ENCODE measurements around the gene FBXO11.
"Not testable (repeated sequence)": the region's sequence is repeated elsewhere in the genome, so short reads cannot be mapped to it uniquely, and the experiment has no call there.

Gene FBXO11

DNA sequence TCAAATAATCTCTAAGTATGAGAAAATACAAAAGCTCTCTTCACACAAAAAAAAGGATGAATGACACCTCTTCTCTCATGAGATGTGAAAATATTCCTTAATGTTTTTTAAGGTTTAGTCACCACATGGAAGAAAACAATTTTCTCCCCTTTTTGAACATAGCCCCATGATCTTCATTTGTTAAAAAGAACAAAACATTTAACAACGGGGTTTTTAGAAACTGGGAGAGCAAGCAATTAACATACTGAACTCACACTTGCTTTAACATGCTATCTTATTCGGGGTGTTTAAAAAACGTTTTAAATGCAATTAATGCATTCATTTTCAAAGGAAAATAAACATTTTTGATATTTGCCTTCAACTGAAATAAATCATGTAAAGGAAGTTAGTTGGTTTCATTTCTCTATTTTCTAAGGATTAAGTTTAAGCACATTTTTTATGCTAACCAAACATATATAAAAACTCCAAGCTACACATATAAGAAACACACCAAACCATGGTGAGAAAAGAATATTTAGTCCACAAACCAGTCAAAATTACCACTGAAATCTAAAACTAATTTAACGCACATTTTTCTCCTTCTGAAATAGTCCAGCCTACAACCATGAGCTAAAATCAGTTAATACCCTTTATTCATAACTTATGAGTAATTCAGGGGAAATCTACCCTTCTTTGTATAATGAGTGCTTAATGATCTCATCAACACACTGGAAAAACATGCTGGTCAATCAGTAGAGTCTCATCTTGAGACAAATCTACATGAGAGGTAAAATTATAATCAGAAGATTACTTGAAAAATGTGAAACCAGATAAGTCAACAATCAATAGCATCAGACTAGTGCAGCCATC lies 8.2 kb downstream of the FBXO11 start:
- DNase-seq, result no peak

DNA sequence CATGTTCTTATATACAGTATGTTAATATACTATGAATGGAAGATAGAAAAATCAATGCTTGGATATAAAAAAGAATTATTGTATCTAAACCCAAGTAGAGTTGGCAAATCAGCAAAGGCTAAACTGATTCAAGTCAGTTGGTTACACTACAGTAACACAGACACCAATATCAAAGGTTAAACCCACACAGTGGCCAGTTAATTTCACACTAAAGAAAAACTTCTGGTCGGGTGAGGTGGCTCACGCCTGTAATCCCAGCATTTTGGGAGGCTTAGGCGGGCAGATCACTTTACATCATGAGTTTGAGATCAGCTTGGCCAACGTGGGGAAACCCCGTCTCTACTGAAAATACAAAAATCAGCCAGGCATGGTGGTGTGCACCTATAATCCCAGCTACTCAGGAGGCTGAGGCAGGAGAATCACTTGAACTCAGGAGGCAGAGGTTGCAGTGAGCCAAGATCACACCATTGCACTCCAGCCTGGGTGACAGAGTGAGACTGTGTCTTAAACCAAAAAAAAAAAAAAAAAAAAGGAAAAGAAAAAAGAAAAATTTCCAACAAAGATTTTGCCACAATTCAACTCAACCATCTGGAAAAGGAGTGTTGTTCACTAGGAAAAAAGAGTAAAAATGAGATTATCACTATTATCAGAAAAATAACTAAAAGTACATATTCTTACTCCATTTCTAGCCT lies 9.0 kb downstream of the FBXO11 start:
- DNase-seq, result not testable (repeated sequence)

DNA sequence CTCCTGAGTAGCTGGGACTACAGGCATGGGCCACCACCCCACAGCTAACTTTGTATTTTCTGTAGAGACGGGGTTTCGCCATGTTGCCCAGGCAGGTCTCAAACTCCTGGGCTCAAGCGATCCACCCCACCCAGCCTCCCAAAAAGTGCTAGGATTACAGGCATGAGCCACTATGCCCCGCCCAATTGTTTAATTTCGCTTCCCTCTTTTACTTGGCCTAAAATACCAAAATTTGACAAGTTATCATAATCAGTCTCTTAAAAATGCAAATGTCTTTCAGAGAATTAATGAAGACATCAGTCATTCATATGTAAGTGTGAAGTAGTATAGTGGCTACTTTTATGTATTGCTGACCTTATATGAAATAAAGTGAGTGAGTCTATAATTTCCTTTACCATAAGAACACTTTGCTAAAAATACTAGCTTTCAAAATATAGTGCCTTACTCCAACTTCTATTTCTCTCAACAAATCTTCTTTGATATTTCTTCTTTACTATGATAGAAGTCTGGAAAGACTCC lies 9.8 kb downstream of the FBXO11 start:
- no peak for DNase-seq

DNA sequence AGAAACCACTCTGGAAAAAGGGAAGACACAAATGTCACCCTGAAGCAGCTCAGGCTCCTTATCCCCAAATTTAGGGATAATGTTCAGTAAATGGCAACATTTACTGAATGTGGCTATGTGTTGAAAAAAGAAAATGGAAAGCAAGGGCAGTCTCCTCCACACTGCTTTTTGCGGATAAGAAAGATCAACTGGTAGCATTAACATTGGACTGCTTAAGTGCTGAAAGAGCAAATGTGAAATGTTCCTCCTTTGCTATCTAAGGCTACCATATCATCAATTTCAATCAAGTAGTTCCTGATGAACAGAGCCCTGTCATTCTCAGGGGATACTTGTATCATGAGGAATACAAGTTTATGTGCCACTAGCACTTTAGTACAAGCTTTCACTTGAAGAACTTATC lies 12.5 kb downstream of the FBXO11 start:
- DNase-seq, result no peak

DNA sequence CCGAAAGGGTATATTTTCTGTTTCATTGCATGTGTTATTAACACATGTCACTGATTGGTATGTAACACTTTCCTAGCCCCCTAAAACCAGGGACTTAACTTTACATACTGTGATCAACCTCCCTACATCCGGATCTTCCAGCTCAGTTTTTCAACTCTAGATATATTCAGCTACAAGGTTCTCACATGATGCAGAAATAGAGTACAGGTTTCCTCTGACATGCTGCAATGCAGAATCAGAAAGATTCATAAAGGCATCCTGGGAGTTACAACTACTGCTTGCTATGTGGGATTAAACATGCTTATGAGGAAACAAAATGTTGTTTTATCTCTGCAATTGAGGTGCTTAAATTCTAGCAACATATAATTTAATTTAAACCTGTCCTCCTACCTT lies 14.0 kb downstream of the FBXO11 start:
- no peak for DNase-seq

DNA sequence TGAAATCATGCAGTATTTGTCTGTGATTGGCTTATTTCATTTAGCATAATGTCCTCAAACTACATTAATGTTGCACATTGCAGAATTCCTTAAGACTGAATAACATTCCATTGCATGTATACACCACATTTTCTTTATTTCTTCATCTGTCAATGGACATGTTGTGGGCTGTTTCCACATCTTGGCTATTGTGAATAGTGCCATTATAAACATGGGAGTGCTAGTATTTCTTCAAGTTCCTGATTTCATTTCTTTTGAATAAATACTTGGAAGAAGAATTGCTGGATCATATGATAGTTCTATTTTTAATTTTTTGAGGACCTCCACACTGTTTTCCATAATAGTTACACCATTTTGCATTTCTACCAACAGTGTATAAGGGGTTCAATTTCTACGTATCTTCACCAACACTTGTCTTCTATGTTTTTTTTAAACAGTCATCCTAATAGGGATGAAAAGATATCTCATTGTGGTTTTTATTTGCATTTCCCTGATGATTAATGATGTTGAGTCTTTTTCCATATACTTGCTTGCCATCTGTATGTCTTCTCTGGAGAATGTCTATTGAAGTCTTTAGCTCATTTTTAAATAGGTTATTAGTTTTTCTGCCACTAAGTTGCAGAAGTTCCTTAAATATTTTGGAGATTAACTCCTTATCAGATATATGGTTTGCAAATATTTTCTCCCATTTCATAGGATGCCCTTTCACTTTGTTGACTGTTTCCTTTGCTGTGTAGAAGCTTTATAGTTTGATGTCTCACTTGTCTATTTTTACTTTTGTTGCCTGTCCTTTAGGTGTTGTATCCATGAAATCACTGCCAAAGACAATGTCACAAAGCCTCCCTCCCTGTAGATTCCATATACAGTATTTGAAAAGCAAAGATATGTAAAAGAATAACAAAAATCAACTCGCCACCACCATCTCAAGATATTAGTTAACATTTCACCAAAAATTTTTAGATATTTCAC lies 14.6 kb downstream of the FBXO11 start:
- DNase-seq, result no peak

DNA sequence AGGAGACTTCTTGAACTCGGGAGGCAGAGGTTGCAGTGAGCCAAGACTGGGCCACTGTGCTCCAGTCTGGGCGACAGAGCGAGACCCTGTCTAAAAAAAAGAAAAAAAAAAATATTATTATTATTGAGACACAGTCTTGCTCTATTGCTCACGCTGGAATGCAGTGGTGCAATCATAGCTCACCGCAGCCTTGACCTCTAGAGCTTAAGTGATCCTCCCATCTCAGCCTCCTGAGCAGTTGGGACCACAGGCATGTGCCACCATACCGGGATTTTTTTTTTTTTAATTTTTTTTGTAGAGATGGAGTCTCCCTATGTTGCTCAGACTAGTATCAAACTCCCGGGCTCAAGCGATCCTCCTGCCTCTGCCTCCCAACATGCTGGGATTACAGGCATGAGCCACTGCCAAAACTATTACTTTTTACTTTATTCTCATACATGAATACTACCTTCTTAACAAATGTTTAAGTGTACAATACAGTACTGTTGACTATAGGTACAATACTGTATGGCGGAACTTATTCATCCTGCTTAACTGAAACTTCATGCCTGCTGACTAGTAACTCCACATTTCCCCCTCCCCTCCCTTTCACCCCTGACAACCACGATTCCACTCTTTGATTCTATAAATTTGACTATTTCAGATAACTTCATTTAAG lies 15.5 kb downstream of the FBXO11 start:
- no peak for DNase-seq

DNA sequence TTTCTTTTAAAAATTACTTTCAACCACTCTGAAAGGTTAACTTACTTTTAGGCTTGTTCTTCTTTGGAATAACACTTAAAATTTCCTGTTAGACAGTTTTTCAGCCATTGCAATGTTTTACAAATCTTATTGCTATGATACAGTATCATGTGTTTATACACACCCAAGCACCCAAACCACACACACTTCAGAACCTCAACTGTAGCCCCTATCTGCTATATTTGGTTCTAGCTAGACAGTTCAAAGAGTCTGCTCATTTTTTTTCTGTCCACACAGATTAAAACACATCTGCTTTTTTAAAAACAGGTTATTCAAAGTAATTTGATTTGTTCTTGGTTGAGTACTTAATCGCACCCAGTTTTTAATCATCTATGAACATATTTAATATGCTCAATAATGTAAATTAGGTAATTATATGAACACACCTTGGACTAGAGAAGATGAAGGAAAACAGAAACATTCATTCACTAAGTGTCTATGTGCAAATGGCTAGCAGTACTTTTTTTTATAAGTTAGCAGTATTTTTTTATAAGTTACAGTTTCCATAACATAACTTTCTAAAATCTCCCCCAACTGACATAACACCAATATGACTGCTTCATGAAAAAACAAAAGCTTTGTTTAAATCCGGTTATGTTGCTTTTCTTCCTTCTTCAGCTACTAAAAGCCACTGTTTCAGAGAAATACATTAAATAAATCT lies 17.6 kb downstream of the FBXO11 start:
- DNase-seq, result no peak

DNA sequence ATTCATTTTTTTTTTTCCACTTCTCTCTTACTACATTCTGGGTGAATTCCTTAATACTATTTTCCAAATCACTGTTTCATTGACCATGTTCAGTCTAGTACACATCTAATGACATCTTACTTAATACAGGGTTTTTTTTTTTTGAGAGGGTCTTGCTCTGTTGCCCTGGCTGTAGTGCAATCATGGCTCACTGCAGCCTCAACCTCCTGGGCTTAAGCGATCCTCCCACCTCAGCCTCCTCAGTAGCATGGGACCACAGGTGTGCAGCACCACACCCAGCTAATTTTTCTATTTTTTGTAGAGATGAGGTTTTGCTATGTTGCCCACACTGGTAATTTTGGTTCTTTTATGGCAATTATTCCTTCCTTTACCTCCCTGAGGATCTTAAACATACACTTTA lies 29.4 kb downstream of the FBXO11 start:
- DNase-seq, result no peak

DNA sequence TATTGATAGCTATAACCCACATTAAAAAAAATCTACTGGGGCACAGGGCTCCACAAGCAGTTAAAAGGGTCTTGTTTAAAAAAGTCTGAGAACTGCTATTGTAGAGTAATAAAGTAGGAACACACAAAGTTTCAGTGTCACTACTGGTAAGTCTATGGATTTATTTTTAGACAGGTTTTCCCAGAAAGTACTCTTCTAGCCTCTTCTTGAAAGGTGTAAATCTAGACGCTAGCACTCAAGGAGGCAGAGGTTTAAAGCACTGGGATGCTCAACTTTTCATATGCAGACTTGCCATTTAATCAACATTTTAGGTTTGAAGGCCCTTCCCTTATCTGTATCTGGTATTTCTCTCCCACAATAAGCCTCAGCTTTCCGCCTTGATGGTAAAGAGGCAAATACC lies 33.4 kb downstream of the FBXO11 start:
- no peak for DNase-seq

DNA sequence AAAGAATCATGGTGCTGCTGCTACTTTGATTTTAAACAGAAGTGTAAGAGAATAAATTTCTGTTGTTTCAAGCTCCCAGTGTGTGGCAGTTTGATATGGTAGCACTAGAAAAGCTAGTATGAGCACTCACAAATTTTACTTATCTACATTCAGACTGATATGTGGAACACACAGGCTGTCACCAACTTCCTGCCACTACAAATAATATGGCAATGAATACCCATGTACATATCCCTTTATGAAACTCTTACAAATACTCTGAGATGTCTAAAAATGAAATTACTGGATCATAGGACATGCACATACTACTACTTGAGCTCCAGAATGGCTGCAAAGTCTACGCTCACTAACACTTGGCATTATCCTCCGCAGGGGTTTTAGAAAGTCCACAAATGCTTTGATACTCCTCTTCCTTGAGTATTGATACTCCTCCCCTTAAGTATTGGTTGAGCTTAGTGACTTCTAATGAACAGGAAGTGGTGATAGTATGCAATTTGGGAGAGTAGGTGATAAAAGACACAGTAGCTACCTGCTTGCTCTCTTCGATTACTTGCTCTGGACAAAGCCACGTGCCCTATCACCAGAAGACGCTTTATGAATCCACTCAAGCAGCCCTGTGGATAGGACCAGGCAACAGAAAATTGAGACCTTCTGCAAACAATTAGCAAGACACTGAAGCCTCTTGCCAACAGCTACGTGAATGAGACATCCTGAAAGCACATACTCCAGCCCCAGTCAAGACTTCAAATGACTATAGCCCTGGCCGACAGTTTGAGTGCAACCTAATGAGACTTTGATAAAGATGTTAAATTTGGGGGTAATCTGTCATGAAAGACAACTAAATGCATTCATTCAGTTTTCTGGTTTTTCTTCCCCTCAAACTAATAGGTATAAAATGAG lies 35.4 kb downstream of the FBXO11 start:
- DNase-seq, result no peak

DNA sequence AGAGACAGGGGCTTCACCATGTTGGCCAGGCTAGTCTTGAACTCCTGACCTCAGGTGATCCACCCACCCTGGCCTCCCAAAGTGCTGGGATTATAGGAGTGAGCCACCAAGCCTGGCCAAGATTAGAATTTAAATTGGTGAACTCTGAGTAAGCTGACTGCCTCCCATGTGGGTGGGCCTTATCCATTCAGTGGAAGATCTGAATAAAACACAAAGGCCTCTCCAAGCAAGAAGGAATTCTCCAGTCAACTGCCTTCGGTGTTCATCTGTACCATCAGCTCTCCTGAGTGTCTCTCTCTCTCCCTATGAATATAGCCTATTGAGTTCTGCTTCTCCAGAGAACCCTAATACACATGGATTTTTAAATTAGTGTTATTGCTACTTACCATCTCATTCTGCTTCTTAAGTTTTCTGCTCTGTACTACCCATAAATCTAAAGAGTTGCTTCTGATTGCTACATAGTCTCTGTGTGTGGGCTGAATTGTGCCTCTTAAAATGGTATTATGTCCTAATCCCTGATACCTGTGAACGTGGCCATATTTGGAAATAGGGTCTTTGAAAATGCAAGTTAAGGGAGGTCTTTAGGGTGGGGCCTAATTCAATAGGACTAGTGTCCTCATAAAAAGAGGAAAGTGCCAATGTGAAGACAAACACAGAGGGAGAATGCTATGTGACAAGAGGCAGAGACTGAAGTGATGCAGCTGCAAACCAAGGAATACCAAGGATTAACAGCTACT lies 36.3 kb downstream of the FBXO11 start:
- DNase-seq, result no peak

DNA sequence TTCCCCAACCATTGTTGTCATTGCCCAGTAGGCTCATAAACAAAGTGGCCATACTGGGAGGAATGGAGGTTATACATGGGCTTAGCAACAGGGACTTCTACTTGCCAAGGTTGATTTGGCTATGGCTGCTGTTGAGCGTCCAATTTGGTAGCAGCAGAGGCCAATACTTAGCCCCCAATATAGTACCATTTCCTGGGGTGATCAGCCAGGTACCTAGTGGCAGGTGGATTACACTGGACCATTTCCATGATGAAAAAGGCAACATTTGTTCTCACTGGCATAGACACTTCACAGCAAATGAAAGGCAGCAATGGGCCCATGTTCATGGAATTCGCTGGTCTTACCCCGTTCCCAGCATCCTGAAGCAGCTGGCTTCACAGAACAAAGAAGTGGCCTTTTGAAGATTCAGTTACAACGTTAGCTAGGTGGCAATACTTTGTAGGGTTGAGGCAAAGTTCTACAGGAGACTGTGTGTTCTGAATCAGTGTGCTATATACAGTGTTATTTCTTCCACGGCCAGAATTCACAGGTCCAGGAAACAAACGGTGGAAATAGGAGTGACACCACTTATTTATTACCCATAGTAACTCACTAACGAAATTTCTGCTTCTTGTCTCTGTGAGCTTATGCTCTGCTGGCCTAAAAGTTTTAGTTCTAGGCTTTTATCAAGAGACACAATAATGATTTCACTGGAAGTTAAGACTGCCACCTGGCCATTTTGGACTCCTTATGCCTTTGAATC lies 37.5 kb downstream of the FBXO11 start:
- no peak for DNase-seq

DNA sequence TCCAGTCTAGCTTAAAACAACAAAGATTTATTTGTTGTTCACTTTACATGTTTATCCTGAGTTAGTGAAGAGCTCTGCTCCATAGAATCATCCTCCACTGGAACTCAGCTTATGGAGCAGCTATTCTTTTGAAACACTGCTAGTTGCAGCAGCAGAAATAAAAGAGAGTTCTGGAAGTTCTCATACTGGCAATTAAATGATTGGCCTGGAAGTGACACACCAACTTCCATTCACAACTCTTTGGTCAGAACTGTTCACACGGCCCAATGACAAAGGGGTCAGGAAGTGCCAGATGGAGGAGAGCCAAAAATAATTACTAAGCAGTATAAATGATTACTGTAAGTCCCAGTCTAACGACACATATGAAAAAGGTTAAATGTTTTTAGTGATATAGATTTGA lies 39.1 kb downstream of the FBXO11 start:
- DNase-seq, result no peak

DNA sequence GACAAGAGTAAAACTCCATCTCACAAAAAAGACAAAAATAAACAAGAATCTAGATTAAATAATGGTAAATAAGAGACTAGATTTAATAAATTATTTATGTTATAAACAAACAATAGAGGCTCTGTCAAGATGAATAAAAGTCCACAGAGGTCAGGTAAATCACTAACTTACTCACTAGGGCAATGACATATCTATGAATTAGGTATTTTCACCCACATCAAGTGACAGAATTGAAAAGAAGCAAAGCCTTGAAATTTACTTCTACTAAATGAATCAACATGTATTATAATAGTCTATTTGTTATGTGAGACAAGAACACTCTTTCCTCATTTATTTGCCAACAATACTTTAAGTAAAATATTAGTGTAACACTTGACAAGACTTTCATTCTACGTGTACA lies 41.7 kb downstream of the FBXO11 start:
- DNase-seq, result no peak

DNA sequence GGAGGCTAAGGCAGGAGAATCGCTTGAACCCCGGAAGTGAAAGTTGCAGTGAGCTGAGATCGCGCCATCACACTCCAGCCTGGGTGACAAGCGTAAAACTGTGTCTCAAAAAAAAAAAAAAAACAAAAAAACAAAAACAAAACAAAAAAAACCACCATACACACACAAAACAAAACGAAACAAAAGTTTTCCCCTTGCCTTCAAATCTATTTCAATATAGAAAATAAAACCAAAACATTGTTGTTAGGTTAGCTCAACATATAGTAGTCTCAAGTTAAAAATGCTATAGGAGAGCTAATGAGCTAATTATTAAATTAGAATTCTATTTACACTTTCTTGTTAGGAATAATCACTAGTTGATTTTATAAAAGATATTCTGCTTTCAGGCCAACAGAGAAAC lies 43.3 kb downstream of the FBXO11 start:
- DNase-seq, result no peak

DNA sequence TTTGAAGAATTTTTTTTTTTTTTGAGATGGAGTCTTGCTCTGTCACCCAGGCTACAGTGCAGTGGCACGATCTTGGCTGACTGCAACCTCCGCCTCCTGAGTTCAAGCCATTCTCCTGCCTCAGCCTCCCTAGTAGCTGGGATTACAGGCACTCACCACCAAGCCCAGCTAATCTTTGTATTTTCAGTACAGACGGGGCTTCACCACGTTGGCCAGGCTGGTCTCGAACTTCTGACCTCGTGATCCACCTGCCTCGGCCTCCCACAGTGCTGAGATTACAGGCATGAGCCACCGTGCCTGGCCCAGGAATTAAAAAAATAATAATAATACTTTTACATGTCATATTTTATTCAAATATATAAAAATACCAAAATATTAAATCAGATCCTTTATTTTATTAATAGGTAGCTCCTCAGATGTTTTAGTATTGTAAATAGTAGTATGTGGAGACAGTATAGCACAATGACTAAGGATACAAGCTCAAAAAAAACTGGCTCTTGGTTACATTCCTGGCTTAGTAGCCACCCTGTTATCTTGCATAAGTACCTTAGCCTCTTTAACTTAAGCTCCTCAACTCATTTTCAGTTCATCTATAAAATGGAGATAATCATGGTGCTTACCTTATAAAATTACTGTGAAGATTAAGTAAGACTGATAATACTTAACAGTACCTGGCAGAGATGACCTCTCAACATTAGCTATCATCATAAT lies 53.1 kb downstream of the FBXO11 start:
- DNase-seq, result not testable (repeated sequence)

DNA sequence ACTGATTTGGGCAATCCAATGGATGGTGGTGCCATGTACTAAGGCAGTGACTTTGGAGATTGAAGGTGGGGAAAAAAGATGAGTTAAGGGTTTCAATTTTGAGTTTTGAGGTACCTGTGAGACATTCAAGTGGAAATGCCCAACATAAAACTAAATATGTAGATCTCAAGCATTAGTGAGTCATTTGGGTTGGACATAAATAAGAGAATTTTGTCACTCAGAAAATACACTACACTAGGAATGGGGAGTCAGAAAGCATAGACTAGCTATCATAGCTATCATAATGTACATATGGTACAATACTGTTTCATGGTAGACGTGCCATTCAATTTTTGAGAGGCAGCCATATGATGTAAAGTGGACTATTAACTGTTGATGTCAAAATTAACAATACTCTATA lies 56.1 kb downstream of the FBXO11 start:
- DNase-seq, result no peak

DNA sequence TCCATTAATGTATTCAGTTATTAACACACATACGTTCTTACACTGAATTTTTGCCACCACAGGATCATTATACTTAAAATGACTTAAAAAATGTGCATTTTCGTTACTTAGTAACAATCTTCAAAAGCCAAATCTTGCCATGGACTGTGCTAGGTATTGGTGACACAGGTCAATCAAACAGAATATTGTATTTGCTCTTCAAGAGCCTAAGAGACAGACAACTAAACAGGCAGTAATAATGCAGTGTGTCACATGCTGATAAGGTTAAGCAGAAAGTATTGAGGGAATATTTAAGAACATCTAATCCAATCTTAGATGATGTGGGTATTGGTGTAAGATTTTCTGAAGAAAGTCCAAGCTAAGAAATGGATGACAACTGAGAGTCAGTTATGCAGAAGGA lies 56.9 kb downstream of the FBXO11 start:
- DNase-seq, result no peak
